ENCODE data around the gene SPON2. TPM values are rescaled to one million over a fixed set of nuclear protein-coding genes. Genes with fewer than 3 reads are reported as not detected.

Gene SPON2
- total and polyA plus RNA-seq, 3 donors from 2014 or later: 5.6 to 21.4 (median 7.1) TPM

DNA sequence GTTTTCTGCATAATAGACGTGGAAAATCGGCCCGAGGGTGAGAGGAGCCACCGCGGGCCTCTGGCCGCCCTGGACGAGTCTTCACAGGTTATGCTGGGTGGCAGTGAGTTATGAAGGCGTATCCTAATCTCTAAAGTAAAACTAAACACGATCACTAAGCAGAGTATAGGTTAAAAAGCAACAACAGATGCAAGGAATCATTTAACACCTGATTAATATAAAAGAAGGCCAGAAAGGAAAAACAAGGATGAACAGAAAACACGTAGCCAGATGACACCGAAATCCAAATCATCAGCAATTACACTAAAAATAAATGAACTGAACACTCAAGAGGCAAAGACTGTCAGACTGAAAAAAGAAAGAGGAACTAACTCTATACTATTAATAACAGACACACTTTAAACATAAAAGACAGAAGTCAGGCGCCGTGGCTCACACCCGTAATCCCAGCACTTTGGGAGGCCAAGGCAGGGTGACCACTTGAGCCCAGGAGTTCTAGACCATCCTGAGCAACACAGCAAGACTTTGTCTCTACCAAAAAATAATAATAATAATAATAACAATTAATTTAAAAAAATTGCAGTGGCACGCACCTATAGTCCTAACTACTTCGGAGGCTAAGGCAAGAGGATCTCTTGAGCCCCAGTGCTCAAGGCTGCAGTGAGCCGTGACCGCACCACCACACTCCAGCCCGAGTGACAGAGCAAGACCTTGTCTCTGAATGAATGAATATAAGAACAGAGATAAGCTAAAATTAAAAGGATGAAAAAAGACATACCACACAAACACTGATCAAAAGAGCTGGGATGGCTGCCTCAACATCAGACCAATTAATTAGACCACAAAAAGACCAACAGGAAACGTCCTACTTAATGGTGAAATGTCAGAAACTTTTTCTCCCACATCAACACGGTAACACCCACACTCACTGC lies 46.5 kb upstream of the SPON2 start:
- WGBS, 2 donors: 89% methylated on average over 21 of the region's 21 CpGs
- no peak overlapping the region for H3K4me3 ChIP-seq
- no peaks in the 10 kb centered on the region for H3K9me3 ChIP-seq
- H3K27ac ChIP-seq: no peak overlapping the region
- intact Hi-C loops (cut with DNase I; ENCODE audit: low total_unique reads): no loop called here
- peaks cover 16% of the 10 kb centered on the region for H3K4me1 ChIP-seq
- no peaks in the 10 kb centered on the region for H3K27me3 ChIP-seq
- DNase-seq: no peak
- no peaks in the 10 kb centered on the region for H3K36me3 ChIP-seq (ENCODE audit: low read depth, missing control alignments)
- TF ChIP-seq, protein P1, sequence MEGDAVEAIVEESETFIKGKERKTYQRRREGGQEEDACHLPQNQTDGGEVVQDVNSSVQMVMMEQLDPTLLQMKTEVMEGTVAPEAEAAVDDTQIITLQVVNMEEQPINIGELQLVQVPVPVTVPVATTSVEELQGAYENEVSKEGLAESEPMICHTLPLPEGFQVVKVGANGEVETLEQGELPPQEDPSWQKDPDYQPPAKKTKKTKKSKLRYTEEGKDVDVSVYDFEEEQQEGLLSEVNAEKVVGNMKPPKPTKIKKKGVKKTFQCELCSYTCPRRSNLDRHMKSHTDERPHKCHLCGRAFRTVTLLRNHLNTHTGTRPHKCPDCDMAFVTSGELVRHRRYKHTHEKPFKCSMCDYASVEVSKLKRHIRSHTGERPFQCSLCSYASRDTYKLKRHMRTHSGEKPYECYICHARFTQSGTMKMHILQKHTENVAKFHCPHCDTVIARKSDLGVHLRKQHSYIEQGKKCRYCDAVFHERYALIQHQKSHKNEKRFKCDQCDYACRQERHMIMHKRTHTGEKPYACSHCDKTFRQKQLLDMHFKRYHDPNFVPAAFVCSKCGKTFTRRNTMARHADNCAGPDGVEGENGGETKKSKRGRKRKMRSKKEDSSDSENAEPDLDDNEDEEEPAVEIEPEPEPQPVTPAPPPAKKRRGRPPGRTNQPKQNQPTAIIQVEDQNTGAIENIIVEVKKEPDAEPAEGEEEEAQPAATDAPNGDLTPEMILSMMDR (IDR thresholded peaks at IDR 0.05): no peak
- no peak for TF ChIP-seq POLR2A (IDR thresholded peaks at IDR 0.05)

DNA sequence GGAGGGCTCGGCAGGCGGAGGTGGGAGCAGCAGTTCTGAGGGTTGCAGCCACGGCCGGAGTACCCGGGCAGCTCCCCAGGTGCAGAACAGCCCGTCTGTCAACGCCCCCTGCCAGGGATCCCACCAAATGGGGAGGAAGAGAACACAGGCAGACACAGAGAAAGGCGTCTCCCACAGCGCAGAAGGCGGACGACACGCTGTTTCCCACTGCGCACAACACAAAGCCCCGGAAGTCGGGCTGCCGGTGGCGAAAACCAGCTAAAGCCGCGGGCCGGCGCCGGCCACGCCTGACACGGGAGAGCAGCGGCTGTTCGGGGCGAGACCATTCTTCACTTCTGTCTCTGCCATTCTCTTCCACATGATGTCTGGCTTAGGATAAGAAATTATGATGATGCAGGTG lies 45.0 kb upstream of the SPON2 start:
- intact Hi-C loops (cut with DNase I; ENCODE audit: low total_unique reads): no loop called here
- no peak overlapping the region for H3K27ac ChIP-seq

DNA sequence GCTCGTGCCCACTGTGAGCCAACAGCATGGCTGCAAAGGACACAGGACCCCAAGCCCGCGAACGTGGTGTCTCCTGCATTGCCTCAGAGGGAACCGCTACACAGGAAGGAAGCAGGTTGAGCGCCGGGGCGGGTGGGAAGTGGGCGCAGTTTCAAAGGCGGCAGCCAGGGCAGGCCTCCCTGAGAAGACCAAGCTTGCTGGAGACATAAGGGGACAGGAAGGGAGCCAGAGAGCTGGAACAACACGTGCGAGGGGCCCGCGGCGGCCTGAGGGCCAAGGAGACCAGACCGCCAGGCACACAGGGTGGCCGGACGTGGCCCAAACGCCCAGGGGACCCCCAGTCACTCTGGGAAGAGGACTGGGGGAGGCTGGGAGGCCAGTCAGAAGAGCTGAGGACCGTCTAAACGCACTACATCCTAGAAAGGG lies 44.5 kb upstream of the SPON2 start:
- no peaks in the 10 kb centered on the region for H3K27me3 ChIP-seq
- no peaks in the 10 kb centered on the region for H3K36me3 ChIP-seq (ENCODE audit: low read depth, missing control alignments)
- TF ChIP-seq, protein P1 (IDR thresholded peaks at IDR 0.05): no peak
- TF ChIP-seq POLR2A (IDR thresholded peaks at IDR 0.05): no peak
- intact Hi-C loops (cut with DNase I; ENCODE audit: low total_unique reads): no loop called here
- H3K4me3 ChIP-seq: no peak overlapping the region
- peaks cover 26% of the 10 kb centered on the region for H3K4me1 ChIP-seq
- no peak overlapping the region for H3K27ac ChIP-seq
- no peak for DNase-seq
- H3K9me3 ChIP-seq: no peaks in the 10 kb centered on the region
- 90 to 94% methylated on average over 16 to 21 of the region's 21 CpGs for WGBS, 2 donors

More for the DNA sequence above, 45.0 kb upstream of the SPON2 start:
- WGBS, 2 donors: 94 to 97% methylated on average over 23 to 27 of the region's 27 CpGs
- DNase-seq: no peak
- H3K4me3 ChIP-seq: no peak overlapping the region
- H3K27me3 ChIP-seq: no peaks in the 10 kb centered on the region
- H3K36me3 ChIP-seq (ENCODE audit: low read depth, missing control alignments): no peaks in the 10 kb centered on the region
- H3K4me1 ChIP-seq: peaks cover 21% of the 10 kb centered on the region
- no peaks in the 10 kb centered on the region for H3K9me3 ChIP-seq
- TF ChIP-seq, protein P1 (IDR thresholded peaks at IDR 0.05): no peak
- TF ChIP-seq POLR2A (IDR thresholded peaks at IDR 0.05): no peak

DNA sequence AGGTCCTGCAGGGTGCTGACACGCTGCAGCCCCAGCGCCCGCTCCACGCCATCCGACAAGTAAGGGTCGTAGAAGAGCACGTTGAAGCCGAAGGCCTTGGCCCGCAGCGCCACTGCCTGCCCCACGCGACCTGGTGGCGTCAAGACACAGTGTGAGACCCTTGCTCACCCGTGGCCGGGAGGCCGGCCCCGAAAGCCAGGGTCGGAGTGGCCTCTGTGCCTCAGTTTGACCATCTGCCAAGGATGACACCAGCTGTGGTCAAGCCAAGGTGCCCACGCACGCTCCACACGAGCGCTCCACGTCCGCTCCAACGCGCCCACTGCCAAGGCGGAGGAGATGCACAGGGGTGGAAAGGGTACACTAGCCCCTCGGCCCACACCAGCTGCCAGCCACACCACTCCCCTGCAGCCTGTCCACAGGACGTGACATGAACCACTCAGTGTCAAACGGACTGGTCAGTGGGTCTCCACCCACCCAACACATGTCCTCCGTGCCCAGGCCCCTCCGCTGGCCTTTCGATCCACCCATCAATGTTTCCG lies 43.8 kb upstream of the SPON2 start:
- no peak for TF ChIP-seq POLR2A (IDR thresholded peaks at IDR 0.05)
- TF ChIP-seq, protein P1 (IDR thresholded peaks at IDR 0.05): no peak
- no peaks in the 10 kb centered on the region for H3K27me3 ChIP-seq
- 83 to 93% methylated on average over 5 to 34 of the region's 34 CpGs for WGBS, 2 donors
- no peak overlapping the region for H3K27ac ChIP-seq
- peaks cover 27% of the 10 kb centered on the region for H3K4me1 ChIP-seq
- no peak overlapping the region for H3K4me3 ChIP-seq
- H3K9me3 ChIP-seq: no peaks in the 10 kb centered on the region
- intact Hi-C loops (cut with DNase I; ENCODE audit: low total_unique reads): no loop called here
- DNase-seq: no peak
- H3K36me3 ChIP-seq (ENCODE audit: low read depth, missing control alignments): no peaks in the 10 kb centered on the region

Data from testis (tissue), 3 donors.